Tibial nerve (tissue), 3 donors: ENCODE results near the gene EFNA5.

Source experiments
- CTCF ChIP-seq, 5 experiments: fragments of 200-600 bp in 3 of 5; fragments of 450-650 bp in 2 of 5; sonication (generic) in 3 of 5; IDR thresholded peaks; one replicate each; pipeline ENCODE4 v1.5.1; 2016 to 2019; ENCODE audit warnings: antibody characterized with exemption in 5 of 5, mild to moderate bottlenecking in 3 of 5, moderate library complexity in 2 of 5
- POLR2A ChIP-seq, 2 donors: fragments of 450-650 bp; IDR thresholded peaks; one replicate each; pipeline ENCODE4 v1.6.1; 2017; ENCODE audit warnings: antibody characterized with exemption in 2 of 2, mild to moderate bottlenecking in 2 of 2, moderate library complexity in 2 of 2

GRCh38 chr5:107368615-107369014, 302.1 kb downstream of the EFNA5 start:
- TF ChIP-seq CTCF (IDR thresholded peaks at IDR 0.05) (no peak), POLR2A (IDR thresholded peaks at IDR 0.05) (no peak)
